ENCODE measurements around the gene ATG16L2. TPM values are rescaled to one million over a fixed set of nuclear protein-coding genes. Genes with fewer than 3 reads are reported as not detected.

ATG16L2 gene
- total and polyA plus RNA-seq, 10 of the 15 experiments (the other 5 are each of a cell fraction or from before 2014, with no cell fraction given) = 1.9 to 67.7 (median 30.4) TPM

GRCh38 chr11:72836111-72836510 lies 21.9 kb downstream of the ATG16L2 start (continued):
- TF ChIP-seq USF1 (IDR thresholded peaks at IDR 0.05; ENCODE audit: borderline replicate concordance, extremely low read length, insufficient read depth, low read depth, low read length) (no peak), NBN (IDR thresholded peaks at IDR 0.05) (no peak), SREBF2 (IDR thresholded peaks at IDR 0.05; ENCODE audit: low read length) (no peak)

GRCh38 chr11:72838691-72839305 lies 24.6 kb downstream of the ATG16L2 start:
- no peaks in the 10 kb centered on the region for H3K4me1 ChIP-seq (ENCODE audit: control insufficient read depth, insufficient read depth, low read length)
- no peak overlapping the region for H3K4me3 ChIP-seq
- SMC1A ChIA-PET (ENCODE audit: uncharacterized antibody, unreplicated experiment) = interaction anchor here (2.8 kb wide), 1 partner anchor 339 kb away, joined by 11 read pairs; no protein-coding TSS in a partner anchor
- POLR2A ChIA-PET = no interaction called here
- no peak overlapping the region for H2AFZ ChIP-seq (ENCODE audit: control insufficient read depth, low read depth, low read length)
- H3K27ac ChIP-seq (ENCODE audit: control insufficient read depth, insufficient read depth) = no peak overlapping the region
- ATAC-seq (no peak), DNase-seq (ENCODE audit: low read depth, low spot score) (no peak), FAIRE-seq (no peak)
- no peak overlapping the region for H3K4me2 ChIP-seq (ENCODE audit: control insufficient read depth, insufficient read depth)
- no peaks in the 10 kb centered on the region for H3K79me2 ChIP-seq (ENCODE audit: control insufficient read depth, insufficient read depth, low read length)
- no TSS peak for BruUV-seq (replicated peaks)
- H4K20me1 ChIP-seq (ENCODE audit: control insufficient read depth, insufficient read depth) = no peaks in the 10 kb centered on the region
- in situ Hi-C loops (cut with MboI) = loop anchor here (25.0 kb wide), 1 partner anchor 349 kb away; no protein-coding TSS in a partner anchor
- H3K9me3 ChIP-seq (replicated peaks; ENCODE audit: control insufficient read depth, insufficient read depth, low read length) = no peaks in the 10 kb centered on the region
- TF ChIP-seq FOXM1 (IDR thresholded peaks at IDR 0.05; ENCODE audit: low read depth, low read length) (no peak), MEF2A (IDR thresholded peaks at IDR 0.05; ENCODE audit: insufficient read depth, low read depth, low read length) (no peak), EGR1 (IDR thresholded peaks at IDR 0.05; ENCODE audit: borderline replicate concordance in 1 of 2, low read depth in 2 of 2, low read length in 2 of 2) (no peak)
- H3K27me3 ChIP-seq (replicated peaks in 1 of 2; ENCODE audit: control insufficient read depth in 2 of 2, insufficient read depth in 2 of 2, low read length in 1 of 2) = no peaks in the 10 kb centered on the region
- CTCF ChIA-PET = no interaction called here
- 99% methylated on average over 4 of the region's 4 CpGs for WGBS (ENCODE audit: insufficient coverage, insufficient replicate concordance, low lambda C conversion rate, missing lambda C conversion rate)
- intact Hi-C loops (cut with micrococcal nuclease; ENCODE audit: unreplicated experiment) = no loop called here
- H3K36me3 ChIP-seq (ENCODE audit: control insufficient read depth in 2 of 2, insufficient read depth in 2 of 2, low read length in 1 of 2) = peaks cover 33 to 46% of the 10 kb centered on the region in 2 experiments
- RAD21 ChIA-PET (ENCODE audit: unreplicated experiment) = no interaction called here
- H3K9ac ChIP-seq (ENCODE audit: control insufficient read depth, insufficient read depth, low read length) = no peak overlapping the region
